NK-92 (cell line): ENCODE measurements around the gene EVC.
"Not testable (repeated sequence)": the region's sequence is repeated elsewhere in the genome, so short reads cannot be mapped to it uniquely, and the experiment has no call there.

Source experiments
- DNase-seq: peaks from one replicate; lab custom pipeline; 2025; ENCODE audit not compliant: unreplicated experiment; lab: John Stamatoyannopoulos, UW

The EVC gene

DNA sequence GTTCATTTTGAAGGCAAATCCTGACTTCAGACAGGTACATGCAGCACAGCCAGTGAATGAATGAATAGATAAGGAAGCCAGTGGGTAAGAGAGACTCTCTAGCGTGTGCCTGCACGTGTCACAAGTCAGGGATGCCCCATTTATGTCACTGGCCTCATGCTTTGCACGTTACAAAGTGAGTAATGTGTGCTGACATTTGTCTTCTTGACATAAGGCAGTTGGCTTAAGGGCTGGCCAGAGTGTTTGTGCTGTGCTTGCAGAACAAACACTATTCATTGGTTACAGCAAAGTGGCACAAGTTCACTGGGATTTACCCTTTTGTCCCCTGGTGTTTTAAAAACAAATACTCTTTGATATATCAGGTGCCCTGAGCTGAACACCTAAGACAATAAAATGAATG, 125.9 kb downstream of the EVC start:
- DNase-seq: no peak

- DNase-seq: not testable (repeated sequence)
Observed at GRCh38 chr4:5837483-5837882, 126.5 kb downstream of the EVC start.

- DNase-seq: no peak
Observed at GRCh38 chr4:5839332-5839731, 128.3 kb downstream of the EVC start.

DNA sequence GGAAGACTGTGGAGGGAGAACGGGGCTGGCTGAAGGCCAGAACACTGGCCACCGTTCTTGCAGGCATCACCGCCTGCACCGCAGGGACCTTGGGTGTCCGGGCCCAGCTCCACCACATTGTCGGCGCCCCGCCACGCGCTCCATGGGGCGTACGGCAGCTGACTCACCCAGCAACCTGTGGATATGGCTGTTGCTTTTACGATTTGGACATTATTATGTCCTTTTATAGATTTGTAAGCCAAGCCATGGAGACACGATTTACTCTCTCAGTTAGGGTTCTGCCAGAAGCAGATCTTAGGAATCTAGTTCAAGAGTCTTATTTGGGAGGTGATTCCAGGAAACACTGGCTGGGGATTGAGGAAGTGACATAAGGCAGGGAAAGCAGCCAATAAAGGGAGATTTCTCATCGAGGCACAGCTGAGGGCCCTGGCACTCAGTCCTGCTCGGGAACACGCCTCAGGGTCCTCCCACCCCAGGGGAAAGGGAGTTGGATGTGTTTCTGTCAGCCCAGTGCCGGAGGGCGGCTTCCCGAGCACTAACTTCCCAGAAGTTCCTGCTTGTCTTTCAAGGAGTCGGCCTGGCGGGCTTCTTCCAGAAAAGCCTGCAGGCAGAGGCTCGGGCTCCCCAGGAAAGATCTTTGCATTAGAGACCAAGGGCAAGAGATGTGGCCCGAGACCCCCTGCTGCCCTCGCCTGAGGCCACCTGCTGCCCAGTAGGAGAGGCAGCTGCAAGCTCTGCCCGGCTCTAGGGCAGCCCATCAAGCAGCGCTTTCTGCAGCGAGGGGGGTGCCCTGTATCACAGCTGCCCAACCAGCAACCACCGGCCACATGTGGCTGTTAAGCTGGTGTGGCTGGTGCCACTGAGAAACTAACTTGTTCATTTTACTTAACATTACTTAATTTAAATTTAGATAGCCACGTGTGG, 129.0 kb downstream of the EVC start:
- no peak for DNase-seq

GRCh38 chr4:5842456-5842855, 131.5 kb downstream of the EVC start:
- no peak for DNase-seq

GRCh38 chr4:5843573-5844530, 132.9 kb downstream of the EVC start:
- DNase-seq: no peak

GRCh38 chr4:5845035-5845905, 134.3 kb downstream of the EVC start:
- DNase-seq: no peak

- DNase-seq: no peak
Observed at GRCh38 chr4:5851637-5852301, 140.8 kb downstream of the EVC start.

- DNase-seq: no peak
Observed at GRCh38 chr4:5852523-5853202, 141.7 kb downstream of the EVC start.

- no peak for DNase-seq
Observed at GRCh38 chr4:5854929-5855328, 143.9 kb downstream of the EVC start.

- DNase-seq: not testable (repeated sequence)
Observed at GRCh38 chr4:5856362-5856761, 145.4 kb downstream of the EVC start.

DNA sequence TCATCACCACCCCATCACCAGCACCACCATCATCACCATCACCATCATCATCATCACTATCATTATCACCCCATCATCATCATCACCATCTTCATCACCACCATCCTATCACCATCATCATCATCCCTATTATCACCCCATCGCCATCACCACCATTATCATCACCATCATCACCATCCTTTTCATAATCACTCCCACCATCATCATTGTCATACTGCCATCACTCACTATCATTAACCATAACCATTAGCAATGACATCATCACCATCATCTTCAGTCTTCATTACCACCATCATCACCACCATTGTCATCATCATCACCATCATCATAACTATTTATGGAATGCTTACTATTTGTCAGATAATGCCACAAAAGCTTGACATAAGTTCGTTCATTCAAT, 146.2 kb downstream of the EVC start:
- DNase-seq: no peak

DNA sequence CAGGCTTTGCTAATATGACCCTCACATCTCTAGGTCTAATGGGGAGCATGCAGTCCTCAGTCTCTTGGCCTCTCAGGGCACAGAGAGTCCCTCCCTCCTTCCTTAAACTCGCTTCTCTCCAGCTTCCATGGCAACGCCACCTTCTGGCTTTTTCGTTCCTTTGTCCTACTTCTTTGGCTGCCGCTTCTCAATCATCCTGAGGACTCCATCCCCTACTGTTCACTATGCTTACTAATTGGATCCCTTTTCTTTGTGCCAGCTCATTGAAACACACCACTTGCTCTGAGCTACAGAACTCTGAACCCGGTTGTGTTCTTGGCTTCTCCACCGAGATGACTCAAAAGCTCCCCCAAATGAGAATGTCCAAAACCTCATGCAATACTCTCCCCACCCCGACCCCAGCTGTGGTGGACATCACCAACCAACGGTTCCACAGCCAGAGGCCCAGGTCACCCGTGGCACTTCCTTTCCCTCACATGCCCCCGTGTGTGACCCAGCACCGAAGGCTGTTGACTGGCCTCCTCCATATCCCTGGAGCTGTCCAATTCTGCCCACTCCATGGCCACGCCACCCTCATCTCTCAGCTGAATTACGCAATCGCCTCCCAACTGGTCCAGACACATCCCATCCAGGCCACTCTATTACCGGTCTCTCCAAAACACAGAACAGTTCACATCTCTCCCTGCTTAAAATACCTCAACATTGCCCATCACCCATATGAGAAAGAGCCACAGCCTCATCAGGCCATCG, 147.2 kb downstream of the EVC start:
- no peak for DNase-seq

DNA sequence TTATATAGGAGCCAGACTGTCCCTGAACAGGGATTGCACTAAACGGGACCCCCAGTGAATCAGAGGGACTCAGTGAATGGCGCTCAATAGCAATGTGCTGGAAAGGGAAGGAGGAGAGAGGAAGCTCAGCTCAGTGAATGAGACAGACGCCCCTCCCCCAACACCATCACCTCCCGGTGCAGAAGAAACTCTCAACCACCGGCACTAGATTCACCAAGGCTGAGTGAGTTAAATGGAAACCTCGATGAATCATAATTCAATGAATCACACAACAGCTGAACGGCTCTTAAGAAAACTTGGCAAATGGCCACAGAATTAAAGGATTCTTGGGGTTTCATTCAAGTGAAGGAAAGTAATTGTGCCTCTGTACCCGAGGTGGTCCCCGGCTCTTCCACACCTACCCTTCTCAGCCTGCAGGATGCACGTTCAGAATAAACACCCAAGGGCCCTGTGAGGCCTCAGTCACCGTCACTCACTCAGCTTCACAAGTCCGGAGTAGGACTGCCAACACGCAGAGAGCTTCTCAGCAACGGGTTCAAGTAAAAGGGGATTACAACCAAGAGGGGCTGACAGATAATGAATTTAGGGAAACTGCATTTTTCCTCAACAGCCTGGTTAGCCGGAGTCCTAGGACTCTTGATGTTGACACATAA, 152.6 kb downstream of the EVC start:
- no peak for DNase-seq
